GM21619 (cell line): ENCODE measurements around the gene TIMM23B.
A peak's percentile ranks its signal among the peaks of the same experiment; 100 is the strongest.
"Not testable (repeated sequence)": the region's sequence is repeated elsewhere in the genome, so short reads cannot be mapped to it uniquely, and the experiment has no call there.

Experiments used
- ATAC-seq: cut with Tn5 transposase; IDR thresholded peaks from one replicate; pipeline ENCODE4 v1.9.1; 2021; ENCODE audit not compliant: unreplicated experiment

The TIMM23B gene, protein sequence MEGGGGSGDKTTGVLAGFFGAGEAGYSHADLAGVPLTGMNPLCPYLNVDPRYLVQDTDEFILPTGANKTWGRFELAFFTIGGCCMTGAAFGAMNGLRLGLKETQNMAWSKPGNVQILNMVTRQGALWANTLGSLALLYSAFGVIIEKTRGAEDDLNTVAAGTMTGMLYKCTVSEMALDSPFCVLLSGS

DNA sequence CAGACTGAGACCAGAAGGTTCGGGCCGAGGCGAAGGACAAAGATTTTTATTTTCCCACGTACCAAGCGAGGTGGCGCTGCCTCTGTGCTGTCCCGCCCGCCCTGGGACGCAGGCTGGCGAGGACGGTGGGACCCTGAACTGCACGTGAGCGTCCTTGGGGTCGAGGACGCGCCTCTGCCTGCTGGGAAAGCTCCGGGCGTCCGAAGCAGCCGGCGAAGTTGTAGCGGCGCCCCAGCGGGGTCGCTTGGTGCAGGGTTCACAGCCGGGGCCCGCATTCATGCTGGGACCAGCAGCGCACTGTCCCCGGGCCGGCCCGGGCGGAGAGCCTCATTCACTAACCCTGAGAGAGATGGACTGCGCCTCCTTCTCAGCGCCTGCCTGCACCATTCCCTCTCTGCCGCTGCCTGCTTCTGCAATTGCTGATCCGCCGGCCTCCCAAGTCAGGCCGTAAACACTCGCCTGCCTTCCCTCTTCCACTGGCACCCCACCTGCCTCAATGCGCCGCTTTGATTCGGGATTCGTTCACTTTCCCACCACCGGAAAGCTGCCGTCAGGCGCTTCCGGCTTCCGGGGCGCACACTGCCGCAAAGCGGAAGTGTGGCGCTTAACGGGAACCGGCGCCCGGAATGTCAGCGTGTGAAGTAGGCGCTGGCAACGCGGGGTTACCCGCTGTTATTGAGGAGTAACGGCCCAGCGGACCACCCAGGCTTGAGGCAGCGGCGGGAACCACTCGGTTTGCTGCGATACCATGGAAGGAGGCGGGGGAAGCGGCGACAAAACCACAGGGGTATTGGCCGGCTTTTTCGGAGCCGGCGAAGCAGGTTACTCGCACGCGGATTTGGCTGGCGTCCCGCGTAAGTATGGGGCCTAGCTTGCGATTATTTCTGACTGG, at the start of gene TIMM23B, which contains the start of gene PARG:
TIMM23B (plus strand) TSS at position 607 of the 892 bp plus-strand sequence; CDS start at position 749, 142 bp downstream.
PARG (minus strand) TSS at position 581 of the 892 bp plus-strand sequence; CDS start at position 279, 302 bp downstream.
- peak; percentile 71 for ATAC-seq

DNA sequence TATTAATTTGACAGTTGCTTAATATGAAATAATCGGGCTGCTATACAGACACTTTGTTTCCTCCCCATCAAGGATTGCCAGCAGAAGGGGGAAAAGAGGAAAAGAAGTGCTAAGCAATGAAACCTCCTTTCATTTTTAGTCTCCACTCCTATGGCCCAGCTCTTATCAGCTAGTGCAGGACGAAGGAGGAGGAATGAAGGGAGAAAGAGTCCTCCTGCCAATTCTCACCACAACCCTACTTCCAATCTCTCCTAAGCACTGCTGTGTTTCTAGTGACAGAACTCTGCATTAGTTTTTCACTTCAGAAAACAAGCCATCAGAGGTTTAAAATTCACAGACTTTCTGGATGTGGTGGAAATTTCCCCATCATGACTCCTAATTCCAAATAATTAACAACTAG, 41.9 kb upstream of the TIMM23B start:
- not testable (repeated sequence) for ATAC-seq

DNA sequence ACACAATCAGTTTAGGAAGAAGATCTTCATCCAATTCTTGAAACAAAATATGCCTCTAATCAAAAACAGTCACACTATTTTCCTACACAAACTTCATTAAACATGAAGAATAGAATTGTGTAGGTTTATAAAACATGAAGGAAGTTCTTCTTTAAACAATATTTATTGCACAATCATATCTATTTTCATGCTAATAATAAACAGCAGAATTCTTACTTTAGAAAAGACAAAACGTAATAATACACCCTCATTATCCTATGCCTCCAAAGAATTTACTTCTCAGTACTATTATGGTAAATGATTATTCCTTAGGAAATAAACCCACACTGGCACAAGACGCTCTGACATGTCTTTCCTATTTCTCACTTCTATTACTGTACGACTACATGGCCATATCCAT, 41.4 kb upstream of the TIMM23B start:
- not testable (repeated sequence) for ATAC-seq

DNA sequence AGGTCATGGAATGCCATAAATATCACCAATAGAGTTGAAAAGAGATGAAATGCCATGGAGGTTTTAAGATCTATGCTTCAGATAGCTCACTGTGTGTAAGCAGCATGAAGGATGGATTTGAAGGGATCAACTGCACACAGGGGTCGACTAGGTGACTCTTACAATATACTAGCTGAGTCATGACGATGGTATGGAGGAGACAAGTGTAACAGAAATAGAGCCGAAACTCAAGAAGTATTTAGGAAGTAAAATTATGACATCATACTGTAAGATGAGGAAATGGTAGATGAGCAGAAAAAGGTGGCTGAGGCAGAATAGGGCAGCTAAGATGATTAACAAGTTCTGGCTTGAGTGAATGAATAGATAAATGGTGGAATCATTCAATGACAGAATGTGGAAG, 38.0 kb upstream of the TIMM23B start:
- not testable (repeated sequence) for ATAC-seq

DNA sequence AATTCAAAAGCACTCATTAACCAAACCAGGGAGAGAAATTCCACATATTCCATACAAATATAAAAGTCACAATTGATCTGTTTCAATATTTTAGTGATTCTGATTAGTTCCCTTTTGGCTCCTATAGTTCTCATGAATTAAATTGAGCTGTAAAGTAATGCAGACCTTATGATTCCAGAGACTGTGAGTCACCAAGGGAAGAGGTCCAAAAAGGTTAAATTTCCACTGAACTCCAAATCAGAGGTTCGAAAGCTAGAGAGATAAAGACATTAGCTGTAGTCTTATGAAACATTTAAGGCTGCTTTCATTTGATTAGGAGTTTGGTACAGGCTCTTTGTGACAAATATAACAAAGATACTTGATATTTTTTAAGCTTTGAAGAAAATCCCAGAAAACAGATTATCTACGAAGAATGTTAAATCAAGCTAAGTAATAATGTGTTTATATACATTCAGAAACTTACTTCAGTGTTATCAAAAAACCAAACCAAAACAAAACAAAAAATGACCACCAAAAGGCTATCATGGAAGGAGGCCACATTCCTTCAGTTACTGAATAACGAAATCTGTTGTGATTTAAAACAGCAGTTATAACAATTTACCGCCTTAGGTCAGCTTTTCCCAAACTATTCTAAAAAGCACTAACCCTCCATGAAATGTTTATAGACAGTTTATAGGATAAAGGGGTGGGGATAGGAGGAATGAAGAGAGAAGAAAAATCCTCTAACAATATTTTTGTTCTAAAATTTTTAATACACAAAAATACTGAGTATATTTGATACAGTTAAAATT, 33.4 kb upstream of the TIMM23B start:
- not testable (repeated sequence) for ATAC-seq

DNA sequence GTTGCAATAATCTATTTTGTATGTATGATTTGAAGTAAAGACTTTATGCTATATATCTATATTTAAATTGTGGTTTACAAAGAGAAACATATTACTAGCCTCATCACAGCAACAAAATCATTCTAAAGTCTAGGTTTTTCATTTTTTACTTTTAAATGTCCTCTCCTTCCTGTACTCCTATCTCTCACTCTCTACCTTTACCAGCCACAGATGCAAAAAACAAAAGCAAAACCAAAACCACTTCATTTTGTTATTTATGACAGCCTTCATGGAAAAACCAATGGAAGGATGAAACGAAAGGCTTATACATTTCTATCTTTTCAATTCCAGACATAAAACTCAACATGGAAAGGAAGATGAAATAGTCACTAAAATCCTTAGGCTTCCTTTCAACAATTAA, 31.6 kb upstream of the TIMM23B start:
- ATAC-seq, result not testable (repeated sequence)

DNA sequence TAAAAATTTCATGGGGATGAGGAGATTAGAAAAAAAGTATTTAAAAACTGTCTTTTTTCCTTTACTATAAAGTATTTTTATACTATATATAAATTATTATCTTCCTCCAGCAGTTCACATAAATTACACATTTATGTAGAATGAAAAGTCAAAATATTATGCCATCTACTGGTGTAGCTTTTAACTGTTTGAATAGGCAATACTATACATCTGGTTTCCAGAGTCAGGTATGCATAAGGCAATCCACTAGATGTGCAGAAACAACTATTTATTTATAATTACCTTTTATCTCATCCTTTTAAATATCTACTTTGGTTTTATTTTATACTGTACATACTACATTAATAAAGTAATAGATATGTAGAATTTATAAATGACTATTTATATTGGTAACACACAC, 25.4 kb upstream of the TIMM23B start:
- not testable (repeated sequence) for ATAC-seq

DNA sequence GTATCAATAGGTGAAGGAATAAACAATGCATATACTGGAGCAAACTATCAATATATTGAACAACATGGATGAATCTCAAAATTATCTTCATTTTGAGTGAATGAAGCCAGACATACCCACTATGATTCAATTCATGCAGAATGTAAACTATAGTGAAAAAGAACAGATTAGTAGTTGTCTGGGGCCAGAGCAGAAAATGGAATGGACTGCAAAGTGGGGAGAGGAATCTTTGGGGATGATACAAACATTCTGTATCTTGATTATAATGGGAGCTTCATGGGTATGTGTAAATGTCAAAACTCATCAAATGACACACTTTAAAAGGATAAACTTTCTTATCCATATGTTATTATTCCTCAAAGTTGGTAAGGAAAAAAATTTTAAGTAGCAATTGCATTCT, 23.9 kb upstream of the TIMM23B start:
- not testable (repeated sequence) for ATAC-seq

DNA sequence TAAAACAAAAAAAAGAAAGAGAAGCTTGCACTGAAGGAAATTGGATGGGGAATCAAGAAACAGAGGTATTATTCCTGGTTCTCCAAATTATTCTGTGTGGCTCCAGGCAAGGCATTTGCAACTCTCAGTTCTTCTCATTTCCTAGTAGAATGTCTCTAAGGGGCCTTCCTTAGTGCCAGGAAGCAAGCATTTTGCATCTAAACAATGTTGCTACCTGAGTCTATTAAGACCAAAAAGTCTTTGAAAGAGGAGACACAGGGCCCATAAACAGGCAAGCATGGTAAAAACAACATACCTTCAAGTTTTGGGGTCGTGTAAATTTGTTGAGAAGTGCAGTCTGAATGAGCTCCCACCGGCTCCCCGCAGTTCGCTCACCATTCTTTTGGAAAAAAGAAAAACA, 19.8 kb upstream of the TIMM23B start:
- ATAC-seq, result not testable (repeated sequence)

DNA sequence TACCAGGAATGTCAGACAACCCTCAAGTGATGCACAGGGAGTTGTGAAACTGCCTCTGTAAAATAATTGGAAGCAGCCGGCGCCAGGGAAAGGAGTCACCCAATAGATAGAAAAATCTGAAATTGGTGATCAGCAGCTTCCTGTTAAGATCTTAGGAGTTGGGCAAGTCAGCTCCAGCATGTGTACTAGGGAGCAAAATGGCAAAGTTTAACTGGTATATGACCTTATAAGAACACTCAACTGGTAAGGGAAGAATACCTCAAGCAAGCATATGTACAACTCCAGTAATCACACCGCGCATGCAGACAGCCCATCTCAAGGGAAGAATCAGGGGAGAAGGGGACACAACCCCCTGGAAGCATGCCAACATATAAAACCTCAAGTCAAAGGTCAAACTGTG, 18.3 kb upstream of the TIMM23B start:
- ATAC-seq, result not testable (repeated sequence)

DNA sequence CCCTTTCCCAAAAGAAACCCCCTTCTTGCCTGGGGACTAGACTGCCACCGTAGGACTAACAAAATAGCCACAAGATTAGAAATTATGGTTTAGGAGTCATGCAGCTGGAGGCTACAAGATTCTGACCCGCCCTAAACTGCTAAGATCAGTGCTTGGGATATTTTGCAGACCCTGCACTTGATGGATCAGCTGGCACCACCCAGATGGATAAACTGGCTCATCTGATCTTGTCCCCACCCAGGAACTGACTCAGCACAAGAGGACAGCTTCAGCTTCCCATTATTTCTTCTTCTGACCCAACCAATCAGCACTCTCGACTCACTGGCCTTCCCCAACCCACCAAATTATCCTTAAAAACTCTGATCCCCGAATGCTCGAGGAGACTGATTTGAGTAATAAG, 10.6 kb upstream of the TIMM23B start:
- ATAC-seq, result not testable (repeated sequence)

DNA sequence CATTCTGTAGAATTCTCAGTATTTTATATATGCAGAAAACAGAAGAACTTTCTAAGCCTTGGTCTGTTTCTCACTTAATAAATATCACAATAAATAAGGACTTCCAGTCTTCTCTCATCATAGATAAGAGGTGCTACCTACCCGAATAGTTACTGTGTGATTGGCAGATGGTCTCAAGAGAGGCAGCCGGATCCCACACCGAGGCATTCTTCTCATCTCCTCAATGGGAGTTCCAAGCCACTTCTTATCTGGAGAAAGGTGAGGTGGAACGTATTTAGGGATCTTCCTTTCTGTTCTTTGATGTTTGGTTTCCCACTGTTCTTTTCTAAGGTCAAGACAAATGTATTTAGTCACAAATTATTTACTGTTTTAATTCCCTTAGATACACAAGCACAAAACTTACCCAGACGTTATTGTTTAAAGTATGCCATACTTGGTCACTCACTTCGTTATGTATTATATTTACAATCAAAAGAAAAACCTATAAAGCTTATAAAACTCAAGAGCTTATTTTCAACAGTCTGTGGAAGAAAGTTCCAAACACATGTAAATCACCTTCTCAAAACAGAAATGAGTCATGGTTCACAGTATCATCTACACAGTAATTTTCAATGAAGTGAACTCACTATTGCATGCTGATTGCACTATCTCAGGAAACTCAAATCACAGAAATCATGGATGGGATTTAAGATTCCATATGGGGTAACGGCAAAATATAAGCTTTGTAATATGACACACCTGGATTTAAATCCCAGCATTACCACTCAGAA, 9.7 kb upstream of the TIMM23B start:
- not testable (repeated sequence) for ATAC-seq

DNA sequence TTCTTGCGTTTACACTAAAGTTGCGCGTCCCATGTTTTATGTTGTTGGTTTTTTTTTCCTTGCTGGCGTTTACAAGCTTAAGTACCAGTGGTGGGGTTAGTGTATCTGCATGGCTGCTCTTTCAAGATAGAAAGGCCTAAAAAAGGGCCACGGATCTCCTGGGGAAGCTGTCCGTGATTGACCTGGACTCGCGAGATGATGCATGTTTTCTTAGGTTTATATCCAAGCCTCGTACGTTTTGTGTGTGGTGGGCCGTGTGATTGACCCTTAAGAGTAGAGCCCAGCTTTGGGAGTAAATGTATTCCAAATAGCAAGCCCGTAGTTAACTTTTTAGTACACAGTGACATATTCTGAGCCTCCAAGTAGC, 469 bp downstream of the TIMM23B start:
- ATAC-seq, result peak; percentile 13

DNA sequence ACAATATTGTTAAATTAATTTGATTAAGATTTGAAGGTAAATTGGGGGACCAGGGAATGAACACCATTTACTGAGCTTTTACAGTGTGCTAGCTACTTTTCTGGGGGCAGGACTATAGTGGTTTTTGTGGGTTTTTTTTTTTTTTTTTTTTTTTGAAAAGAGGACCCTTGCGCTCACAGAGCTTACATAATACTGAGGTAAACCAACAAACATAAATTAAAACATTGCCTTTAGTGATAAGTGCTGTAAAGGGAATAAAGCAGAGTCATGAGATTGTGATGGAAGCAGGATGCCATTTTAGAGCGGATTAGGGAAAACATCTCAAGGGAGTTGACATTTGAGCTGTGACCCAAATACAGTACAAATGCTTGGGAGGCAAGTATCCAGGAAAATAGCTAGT, 1.8 kb downstream of the TIMM23B start:
- ATAC-seq, result not testable (repeated sequence)

DNA sequence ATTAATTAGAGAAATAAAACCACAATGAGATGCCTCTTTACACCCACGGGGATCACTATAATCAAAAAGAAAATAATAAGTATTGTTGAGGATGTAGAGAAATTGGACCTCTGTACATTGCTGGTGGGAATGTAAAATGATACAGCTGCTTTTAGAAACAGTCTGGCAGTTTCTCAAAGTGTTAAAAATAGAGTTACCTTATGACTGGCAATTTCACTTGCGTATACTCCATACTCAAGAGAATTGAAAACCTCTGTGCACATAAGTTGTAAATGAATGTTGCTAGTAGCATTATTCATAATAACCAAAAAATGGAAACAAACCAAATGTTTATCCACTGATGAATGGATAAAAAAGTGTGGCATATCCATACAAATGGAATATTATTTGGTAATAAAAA, 6.3 kb downstream of the TIMM23B start:
- ATAC-seq, result peak; percentile 78

DNA sequence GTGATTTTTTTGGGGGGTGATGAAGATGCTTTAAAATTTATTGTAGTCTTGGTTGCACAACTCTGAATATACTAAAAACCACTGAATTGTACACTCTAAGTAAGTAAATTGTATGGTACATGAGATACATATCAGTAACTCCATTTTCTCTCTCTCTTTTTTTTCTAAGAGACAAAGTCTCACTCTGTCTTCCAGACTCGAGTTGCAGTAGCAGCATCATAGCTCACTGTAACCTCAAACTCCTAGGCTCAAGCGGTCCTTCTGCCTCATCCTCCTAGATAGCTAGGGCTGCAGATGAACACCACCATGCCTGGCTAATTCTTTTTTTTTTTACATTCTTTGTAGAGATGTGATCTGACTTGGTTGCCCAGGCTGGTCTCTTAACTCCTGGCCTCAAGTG, 6.9 kb downstream of the TIMM23B start:
- ATAC-seq, result not testable (repeated sequence)

DNA sequence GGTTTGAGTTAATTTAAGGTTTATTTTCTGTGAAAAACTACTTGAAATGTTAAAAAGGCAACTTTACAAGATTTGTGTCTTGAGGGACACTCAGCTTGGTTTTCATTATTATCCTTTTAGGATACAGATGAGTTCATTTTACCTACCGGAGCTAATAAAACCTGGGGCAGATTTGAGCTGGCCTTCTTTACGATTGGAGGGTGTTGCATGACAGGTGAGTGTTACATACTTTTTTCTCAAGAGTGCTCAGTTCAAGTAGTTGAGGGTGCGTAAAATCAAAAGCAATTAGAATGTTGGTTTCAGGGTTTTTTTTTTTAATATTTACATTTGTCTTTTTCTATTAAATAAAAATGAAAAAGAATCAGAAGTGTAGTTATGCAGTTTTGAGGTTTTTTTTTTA, 10.2 kb downstream of the TIMM23B start:
- ATAC-seq, result not testable (repeated sequence)

DNA sequence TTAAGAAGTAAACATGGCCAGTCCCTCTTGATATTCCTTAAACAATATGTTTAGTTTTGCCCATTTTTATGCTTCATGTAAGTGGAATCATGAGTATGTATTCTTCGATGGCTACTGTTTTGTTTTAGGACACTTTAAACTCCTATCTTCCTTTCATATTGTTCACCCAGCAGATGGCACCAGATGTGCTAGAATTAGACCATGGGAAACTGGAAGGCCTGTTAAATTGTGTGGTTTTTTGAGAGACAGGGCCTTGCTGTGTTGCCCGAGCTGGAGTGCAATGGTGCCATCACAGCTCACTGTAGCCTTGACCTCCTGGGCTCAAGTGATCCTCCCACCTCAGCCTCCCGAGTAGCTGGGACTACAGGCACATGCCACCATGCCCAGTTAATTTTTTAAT, 11.3 kb downstream of the TIMM23B start:
- ATAC-seq, result not testable (repeated sequence)

DNA sequence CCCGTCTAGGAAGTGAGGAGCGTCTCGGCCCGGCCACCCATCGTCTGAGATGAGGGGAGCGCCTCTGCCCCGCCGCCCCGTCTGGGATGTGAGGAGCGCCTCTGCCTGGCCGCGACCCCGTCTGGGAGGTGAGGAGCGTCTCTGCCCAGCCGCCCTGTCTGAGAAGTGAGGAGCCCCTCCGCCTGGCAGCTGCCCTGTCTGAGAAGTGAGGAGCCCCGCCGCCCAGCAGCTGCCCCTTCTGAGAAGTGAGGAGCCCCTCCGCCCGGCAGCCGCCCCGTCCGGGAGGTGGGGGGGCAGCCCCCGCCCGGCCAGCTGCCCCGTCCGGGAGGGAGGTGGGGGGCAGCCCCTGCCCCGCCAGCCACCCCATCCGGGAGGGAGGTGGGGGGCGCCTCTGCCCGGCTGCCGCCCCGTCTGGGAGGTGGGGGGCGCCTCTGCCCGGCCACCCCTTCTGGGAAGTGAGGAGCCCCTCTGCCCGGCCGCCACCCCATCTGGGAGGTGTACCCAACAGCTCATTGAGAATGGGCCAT, 28.5 kb downstream of the TIMM23B start:
- ATAC-seq, result not testable (repeated sequence)

DNA sequence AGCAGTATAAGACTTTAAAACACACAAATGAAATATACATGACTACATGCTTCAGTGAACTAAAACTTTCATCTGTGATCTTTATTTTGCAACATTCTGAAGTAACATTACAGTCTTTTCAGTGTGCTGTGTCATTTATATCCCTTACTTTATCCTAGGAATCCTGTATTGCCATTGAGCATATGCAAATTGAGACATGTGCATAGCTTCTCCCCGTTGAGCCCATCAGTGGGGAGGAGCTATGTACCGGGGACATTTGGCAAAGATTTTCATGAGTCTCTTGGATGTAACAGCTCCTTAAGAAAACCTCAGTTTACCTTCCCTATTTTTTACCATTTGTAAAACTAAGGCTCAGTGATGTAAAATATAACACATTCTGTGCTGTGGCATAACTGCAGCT, 29.6 kb downstream of the TIMM23B start:
- ATAC-seq, result not testable (repeated sequence)
